H9 (cell line): ENCODE data around the gene NANOS2. TPM values are rescaled to one million over a fixed set of nuclear protein-coding genes. Genes with fewer than 3 reads are reported as not detected.

Experiments
- DNase-seq: peaks from one replicate; pipeline ENCODE4 v3.0.0-alpha.2; 2017
- H2AFZ ChIP-seq: one replicate; pipeline ENCODE4 v1.6.1; 2013; ENCODE audit warnings: mild to moderate bottlenecking, low read length, control low read depth, moderate library complexity
- H2AK5ac ChIP-seq: 2 replicates; pipeline ENCODE4 v1.6.1; 2013; ENCODE audit warnings: low read length, control low read depth, mixed read lengths; ENCODE audit not compliant: insufficient read length
- H2BK120ac ChIP-seq: one replicate; pipeline ENCODE4 v1.6.1; 2013; ENCODE audit warnings: low read depth, mild to moderate bottlenecking, low read length, control low read depth, inconsistent platforms; ENCODE audit not compliant: poor library complexity, severe bottlenecking
- H2BK12ac ChIP-seq: 2 replicates; pipeline ENCODE4 v1.6.1; 2013; ENCODE audit warnings: low read length, control low read depth, mixed read lengths, low read depth; ENCODE audit not compliant: insufficient read length
- H2BK15ac ChIP-seq: 2 replicates; pipeline ENCODE4 v1.6.1; 2013; ENCODE audit warnings: low read depth, low read length, control low read depth
- H2BK20ac ChIP-seq: one replicate; pipeline ENCODE4 v1.6.1; 2013; ENCODE audit warnings: low read depth, mild to moderate bottlenecking, low read length, control low read depth, inconsistent platforms; ENCODE audit not compliant: poor library complexity, severe bottlenecking
- H2BK5ac ChIP-seq: 2 replicates; pipeline ENCODE4 v1.6.1; 2013; ENCODE audit warnings: low read length, control low read depth, mixed read lengths; ENCODE audit not compliant: insufficient read length
- H3K14ac ChIP-seq: 2 replicates; pipeline ENCODE4 v1.6.1; 2013; ENCODE audit warnings: low read length, control low read depth; ENCODE audit not compliant: insufficient read depth
- H3K18ac ChIP-seq: 2 replicates; pipeline ENCODE4 v1.6.1; 2013; ENCODE audit warnings: low read depth, mild to moderate bottlenecking, mixed read lengths, low read length, control low read depth; ENCODE audit not compliant: insufficient read length
- H3K23ac ChIP-seq: 2 replicates; pipeline ENCODE4 v1.6.1; 2013; ENCODE audit warnings: low read length, control low read depth, mixed read lengths, low read depth; ENCODE audit not compliant: insufficient read length
- H3K23me2 ChIP-seq: 2 replicates; pipeline ENCODE4 v1.6.1; 2013; ENCODE audit warnings: low read depth, mild to moderate bottlenecking, mixed read lengths, low read length, control low read depth; ENCODE audit not compliant: insufficient read length, poor library complexity, severe bottlenecking
- H3K27ac ChIP-seq: 2 replicates; pipeline ENCODE4 v1.5.1; 2013; ENCODE audit warnings: low read length, control low read depth, mixed read lengths, low read depth; ENCODE audit not compliant: insufficient read length
- H3K27me3 ChIP-seq: 2 replicates; pipeline ENCODE4 v1.6.1; 2013; ENCODE audit warnings: low read length, control low read depth, inconsistent platforms; ENCODE audit not compliant: insufficient read depth
- H3K4ac ChIP-seq: 2 replicates; pipeline ENCODE4 v1.6.1; 2013; ENCODE audit warnings: low read depth, mild to moderate bottlenecking, control low read depth, inconsistent platforms, low read length, moderate library complexity
- H3K4me1 ChIP-seq: 2 replicates; pipeline ENCODE4 v1.6.1; 2013; ENCODE audit warnings: low read length, control low read depth, inconsistent platforms; ENCODE audit not compliant: insufficient read depth
- H3K4me2 ChIP-seq: 2 replicates; pipeline ENCODE4 v1.6.1; 2013; ENCODE audit warnings: low read length, control low read depth, mixed read lengths; ENCODE audit not compliant: insufficient read length, insufficient read depth
- H3K56ac ChIP-seq: 2 replicates; pipeline ENCODE4 v1.6.1; 2013; ENCODE audit warnings: low read depth, mild to moderate bottlenecking, mixed read lengths, low read length, control low read depth; ENCODE audit not compliant: insufficient read length
- H3K79me1 ChIP-seq: 2 replicates; pipeline ENCODE4 v1.6.1; 2013; ENCODE audit warnings: low read depth, mild to moderate bottlenecking, moderate library complexity, low read length, control low read depth, inconsistent platforms; ENCODE audit not compliant: insufficient read depth, poor library complexity, severe bottlenecking
- H3K79me2 ChIP-seq: 2 replicates; pipeline ENCODE4 v1.6.1; 2013; ENCODE audit warnings: low read length, control low read depth, inconsistent platforms; ENCODE audit not compliant: insufficient read depth
- H3K9ac ChIP-seq: 2 replicates; pipeline ENCODE4 v1.6.1; 2013; ENCODE audit warnings: low read length, control low read depth, mixed read lengths; ENCODE audit not compliant: insufficient read length; ENCODE audit errors: extremely low read depth
- H3K9me3 ChIP-seq: one replicate; pipeline ENCODE4 v1.6.1; 2013; ENCODE audit warnings: low read depth, low read length, inconsistent platforms; ENCODE audit not compliant: control insufficient read depth
- H3T11ph ChIP-seq: one replicate; pipeline ENCODE4 v1.6.1; 2013; ENCODE audit warnings: mild to moderate bottlenecking, low read length, control low read depth, inconsistent platforms
- H4K20me1 ChIP-seq: one replicate; pipeline ENCODE4 v1.6.1; 2013; ENCODE audit not compliant: control insufficient read depth, insufficient read length, insufficient read depth
- H4K5ac ChIP-seq: 2 replicates; pipeline ENCODE4 v1.6.1; 2013; ENCODE audit warnings: low read depth, mild to moderate bottlenecking, mixed read lengths, low read length, control low read depth; ENCODE audit not compliant: insufficient read length
- H4K8ac ChIP-seq: replicated peaks from 2 replicates; pipeline ENCODE4 v1.6.1; 2013; ENCODE audit warnings: low read length, control low read depth, mixed read lengths, low read depth; ENCODE audit not compliant: insufficient read length
- H4K91ac ChIP-seq: 2 replicates; pipeline ENCODE4 v1.6.1; 2013; ENCODE audit warnings: low read depth, mild to moderate bottlenecking, moderate library complexity, mixed read lengths, low read length, control low read depth; ENCODE audit not compliant: insufficient read length
- H3K27ac Mint-ChIP-seq, 3 experiments: 2 replicates in 2 of 3; 3 replicates in 1 of 3; pipeline ENCODE4 v1.8.0; 2020 to 2021; ENCODE audit warnings: mixed read lengths in 3 of 3, mild to moderate bottlenecking in 1 of 3, moderate library complexity in 1 of 3
- H3K27me3 Mint-ChIP-seq: 2 replicates; pipeline ENCODE4 v1.8.0; 2021; ENCODE audit warnings: low read depth, mild to moderate bottlenecking, moderate library complexity, mixed read lengths
- H3K36me3 Mint-ChIP-seq, 3 experiments: 2 replicates in 2 of 3; 3 replicates in 1 of 3; pipeline ENCODE4 v1.8.0; 2020 to 2021; ENCODE audit warnings: low read depth in 3 of 3, mixed read lengths in 3 of 3; ENCODE audit not compliant: insufficient read depth in 1 of 3
- H3K4me1 Mint-ChIP-seq, 2 experiments: 2 replicates each; pipeline ENCODE4 v1.8.0; 2020; ENCODE audit warnings: mixed read lengths in 2 of 2
- H3K4me3 Mint-ChIP-seq, 2 experiments: 2 replicates in 1 of 2; 3 replicates in 1 of 2; pipeline ENCODE4 v1.8.0; 2020 to 2021; ENCODE audit warnings: mild to moderate bottlenecking in 2 of 2, mixed read lengths in 2 of 2, moderate library complexity in 1 of 2
- H3K9me3 Mint-ChIP-seq, 2 experiments: 2 replicates in 1 of 2; 3 replicates in 1 of 2; pipeline ENCODE4 v1.8.0; 2020; ENCODE audit warnings: mild to moderate bottlenecking in 2 of 2, mixed read lengths in 2 of 2, moderate library complexity in 1 of 2
- WGBS: extraction: QIAGEN DNeasy Blood & Tissue Kit; methylation state at CpG from one replicate; pipeline ENCODE4 v1.1.7; 2013; ENCODE audit warnings: missing lambda C conversion rate, low lambda C conversion rate, mixed read lengths; ENCODE audit not compliant: insufficient read length; ENCODE audit errors: extremely low coverage; 5-methylcytosine and 5-hydroxymethylcytosine counted together
- total RNA-seq: library from RNA; stranded (reverse); gene quantifications from 2 replicates; pipeline ENCODE4 v1.2.1, GENCODE V29; 2021
- TF ChIP-seq, protein P1 (sequence below): fragments of 200-600 bp; sonication (generic); conservative IDR thresholded peaks from 3 replicates; pipeline ENCODE4 v1.8.0; 2021; ENCODE audit warnings: antibody characterized with exemption, mild to moderate bottlenecking

NANOS2 gene
- total RNA-seq, 1 experiment from 2014 or later = not detected

DNA sequence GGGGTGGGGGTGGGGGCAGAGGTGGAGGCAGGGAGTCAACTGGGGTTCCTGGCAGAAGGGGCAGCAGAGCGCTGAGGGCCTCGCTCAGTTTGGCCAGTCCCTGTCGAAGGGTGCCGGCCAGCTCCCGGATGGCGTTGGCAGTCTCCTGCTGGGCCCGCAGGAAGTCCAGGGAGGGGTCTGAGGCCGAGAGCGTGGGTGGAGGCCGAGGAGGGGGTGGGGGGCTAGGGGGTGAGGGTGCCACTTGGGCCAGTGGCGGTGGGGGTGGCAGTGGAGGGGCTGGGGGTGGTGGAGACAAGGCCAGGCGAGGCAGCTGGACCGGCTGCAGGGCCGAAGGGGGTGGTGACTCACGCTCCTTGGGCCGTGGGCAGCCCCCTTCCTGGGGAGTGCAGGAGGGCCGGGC, 23.7 kb downstream of the NANOS2 start:
- no peaks in the 10 kb centered on the region for H3K9me3 Mint-ChIP-seq
- H2BK120ac ChIP-seq = no peak overlapping the region
- H3K23me2 ChIP-seq = no peaks in the 10 kb centered on the region
- H3K27me3 ChIP-seq = no peaks in the 10 kb centered on the region
- no peaks in the 10 kb centered on the region for H3K4me1 ChIP-seq
- no peaks in the 10 kb centered on the region for H3K9me3 ChIP-seq
- H4K5ac ChIP-seq = no peak overlapping the region
- no peak overlapping the region for H3K27ac ChIP-seq
- peaks cover 5 to 12% (median 8%) of the 10 kb centered on the region in 3 experiments; a peak in 5 of 7 replicates for H3K36me3 Mint-ChIP-seq
- TF ChIP-seq, protein P1, sequence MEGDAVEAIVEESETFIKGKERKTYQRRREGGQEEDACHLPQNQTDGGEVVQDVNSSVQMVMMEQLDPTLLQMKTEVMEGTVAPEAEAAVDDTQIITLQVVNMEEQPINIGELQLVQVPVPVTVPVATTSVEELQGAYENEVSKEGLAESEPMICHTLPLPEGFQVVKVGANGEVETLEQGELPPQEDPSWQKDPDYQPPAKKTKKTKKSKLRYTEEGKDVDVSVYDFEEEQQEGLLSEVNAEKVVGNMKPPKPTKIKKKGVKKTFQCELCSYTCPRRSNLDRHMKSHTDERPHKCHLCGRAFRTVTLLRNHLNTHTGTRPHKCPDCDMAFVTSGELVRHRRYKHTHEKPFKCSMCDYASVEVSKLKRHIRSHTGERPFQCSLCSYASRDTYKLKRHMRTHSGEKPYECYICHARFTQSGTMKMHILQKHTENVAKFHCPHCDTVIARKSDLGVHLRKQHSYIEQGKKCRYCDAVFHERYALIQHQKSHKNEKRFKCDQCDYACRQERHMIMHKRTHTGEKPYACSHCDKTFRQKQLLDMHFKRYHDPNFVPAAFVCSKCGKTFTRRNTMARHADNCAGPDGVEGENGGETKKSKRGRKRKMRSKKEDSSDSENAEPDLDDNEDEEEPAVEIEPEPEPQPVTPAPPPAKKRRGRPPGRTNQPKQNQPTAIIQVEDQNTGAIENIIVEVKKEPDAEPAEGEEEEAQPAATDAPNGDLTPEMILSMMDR = no peak
- H3K79me1 ChIP-seq = no peaks in the 10 kb centered on the region
- no peak overlapping the region for H3K4ac ChIP-seq
- H3K23ac ChIP-seq = no peak overlapping the region
- no peak overlapping the region for H2BK20ac ChIP-seq
- no peak overlapping the region for H3K18ac ChIP-seq
- H3K14ac ChIP-seq = no peak overlapping the region
- H2AFZ ChIP-seq = no peak overlapping the region
- no peaks in the 10 kb centered on the region for H3K27me3 Mint-ChIP-seq
- H3K79me2 ChIP-seq = no peaks in the 10 kb centered on the region
- no peak overlapping the region for H4K91ac ChIP-seq
- no peak overlapping the region for H2BK12ac ChIP-seq
- H4K20me1 ChIP-seq = no peaks in the 10 kb centered on the region
- no peak overlapping the region for H2BK5ac ChIP-seq
- no peak overlapping the region for H3K56ac ChIP-seq
- no peak overlapping the region for H3K4me2 ChIP-seq
- WGBS = no CpG with 5 or more reads among the region's 17 CpGs
- H2BK15ac ChIP-seq = no peak overlapping the region
- H3K4me3 Mint-ChIP-seq = no peak overlapping the region
- H3T11ph ChIP-seq = no peak overlapping the region
- H2AK5ac ChIP-seq = no peak overlapping the region
- no peak overlapping the region for H3K27ac Mint-ChIP-seq
- no peak overlapping the region for H4K8ac ChIP-seq
- peaks cover 5 to 13% of the 10 kb centered on the region in 2 experiments; a peak in 3 of 4 replicates for H3K4me1 Mint-ChIP-seq
- DNase-seq = no peak
- no peak overlapping the region for H3K9ac ChIP-seq
